Subcutaneous adipose tissue (tissue), 4 donors: ENCODE results near the gene ZNF48. TPM values are rescaled to one million over a fixed set of nuclear protein-coding genes. Genes with fewer than 3 reads are reported as not detected.

Source experiments
- total RNA-seq, 4 donors: library from RNA; depleted of rRNA; stranded (reverse); fragments of >200 nt; gene quantifications; one replicate each; pipeline ENCODE4 v1.1.0, GENCODE V29; 2016
- TF ChIP-seq, protein P1 (sequence below): fragments of 450-650 bp; IDR thresholded peaks from one replicate; pipeline ENCODE4 v1.5.1; 2016; ENCODE audit warnings: low read depth, mild to moderate bottlenecking, control low read depth, antibody characterized with exemption, moderate library complexity

ZNF48 gene
- total RNA-seq, 4 donors from 2014 or later, result 2.1 to 5.7 (median 2.7) TPM

DNA sequence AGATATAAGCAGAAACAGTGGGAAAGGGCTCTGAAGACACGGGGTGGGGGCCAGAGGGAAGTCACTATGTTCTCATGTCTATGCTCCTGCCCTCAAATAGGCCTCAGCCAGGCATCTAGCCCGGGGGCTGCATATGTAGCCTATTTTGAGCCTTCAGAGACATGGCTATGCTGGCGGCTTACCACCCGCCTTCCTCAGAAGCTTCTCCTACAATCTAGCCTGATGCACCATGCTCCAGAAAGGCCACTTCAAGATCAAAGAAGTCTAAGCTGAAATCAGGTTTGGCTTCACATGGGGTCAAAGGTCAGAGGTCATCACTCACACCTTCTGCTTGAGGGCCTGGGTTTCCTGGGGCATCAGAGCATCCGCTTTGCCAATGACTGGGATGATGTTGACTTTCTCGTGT, 14.4 kb upstream of the ZNF48 start:
- TF ChIP-seq, protein P1, sequence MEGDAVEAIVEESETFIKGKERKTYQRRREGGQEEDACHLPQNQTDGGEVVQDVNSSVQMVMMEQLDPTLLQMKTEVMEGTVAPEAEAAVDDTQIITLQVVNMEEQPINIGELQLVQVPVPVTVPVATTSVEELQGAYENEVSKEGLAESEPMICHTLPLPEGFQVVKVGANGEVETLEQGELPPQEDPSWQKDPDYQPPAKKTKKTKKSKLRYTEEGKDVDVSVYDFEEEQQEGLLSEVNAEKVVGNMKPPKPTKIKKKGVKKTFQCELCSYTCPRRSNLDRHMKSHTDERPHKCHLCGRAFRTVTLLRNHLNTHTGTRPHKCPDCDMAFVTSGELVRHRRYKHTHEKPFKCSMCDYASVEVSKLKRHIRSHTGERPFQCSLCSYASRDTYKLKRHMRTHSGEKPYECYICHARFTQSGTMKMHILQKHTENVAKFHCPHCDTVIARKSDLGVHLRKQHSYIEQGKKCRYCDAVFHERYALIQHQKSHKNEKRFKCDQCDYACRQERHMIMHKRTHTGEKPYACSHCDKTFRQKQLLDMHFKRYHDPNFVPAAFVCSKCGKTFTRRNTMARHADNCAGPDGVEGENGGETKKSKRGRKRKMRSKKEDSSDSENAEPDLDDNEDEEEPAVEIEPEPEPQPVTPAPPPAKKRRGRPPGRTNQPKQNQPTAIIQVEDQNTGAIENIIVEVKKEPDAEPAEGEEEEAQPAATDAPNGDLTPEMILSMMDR, result no peak

DNA sequence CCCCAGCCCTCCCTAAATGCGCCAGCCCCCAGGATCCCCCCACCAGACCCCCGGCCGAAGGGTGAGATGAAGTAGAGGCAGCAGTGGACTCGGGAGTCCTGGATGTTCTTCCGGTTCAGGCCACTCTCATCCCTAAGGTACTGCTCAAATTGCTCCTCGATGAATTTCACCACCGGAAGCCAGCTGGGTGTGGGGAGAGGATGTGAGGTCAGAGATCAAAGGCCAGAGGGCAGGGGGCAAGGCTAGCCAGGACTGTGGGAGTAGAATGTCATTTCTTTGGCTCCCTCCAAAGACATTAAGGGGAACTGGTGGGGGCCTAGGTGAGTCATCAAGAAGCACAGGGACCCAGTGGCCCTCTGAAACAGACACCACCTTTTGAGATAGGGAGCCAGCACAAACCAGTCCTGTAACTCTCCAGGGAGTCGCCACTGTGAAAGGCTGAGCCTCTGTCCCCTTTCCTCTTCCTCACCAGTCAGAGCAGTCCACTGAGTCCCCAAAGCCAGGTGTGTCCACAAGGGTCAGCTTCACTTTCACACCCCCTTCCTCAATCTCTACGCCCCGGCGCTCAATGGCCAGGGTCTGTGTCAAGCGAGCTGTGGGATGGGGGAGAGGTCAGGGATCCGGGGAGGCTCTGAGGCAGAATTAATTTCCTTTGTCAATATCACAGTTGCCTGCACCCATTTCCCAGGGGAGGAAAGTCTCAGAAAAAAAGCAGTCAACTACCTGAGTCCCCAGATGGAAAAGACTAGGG, 13.8 kb upstream of the ZNF48 start:
- TF ChIP-seq, protein P1, result no peak

- TF ChIP-seq, protein P1, result no peak
Observed at GRCh38 chr16:30382111-30382881, 12.9 kb upstream of the ZNF48 start, which contains the start of gene SEPTIN1. TSS of gene SEPTIN1 (minus strand) at chr16:30382561. CDS start at chr16:30382542, 19 bp downstream.

GRCh38 chr16:30383521-30383920, 11.7 kb upstream of the ZNF48 start:
- TF ChIP-seq, protein P1, result no peak

GRCh38 chr16:30394592-30395154, 547 bp upstream of the ZNF48 start:
- TF ChIP-seq, protein P1, result no peak

DNA sequence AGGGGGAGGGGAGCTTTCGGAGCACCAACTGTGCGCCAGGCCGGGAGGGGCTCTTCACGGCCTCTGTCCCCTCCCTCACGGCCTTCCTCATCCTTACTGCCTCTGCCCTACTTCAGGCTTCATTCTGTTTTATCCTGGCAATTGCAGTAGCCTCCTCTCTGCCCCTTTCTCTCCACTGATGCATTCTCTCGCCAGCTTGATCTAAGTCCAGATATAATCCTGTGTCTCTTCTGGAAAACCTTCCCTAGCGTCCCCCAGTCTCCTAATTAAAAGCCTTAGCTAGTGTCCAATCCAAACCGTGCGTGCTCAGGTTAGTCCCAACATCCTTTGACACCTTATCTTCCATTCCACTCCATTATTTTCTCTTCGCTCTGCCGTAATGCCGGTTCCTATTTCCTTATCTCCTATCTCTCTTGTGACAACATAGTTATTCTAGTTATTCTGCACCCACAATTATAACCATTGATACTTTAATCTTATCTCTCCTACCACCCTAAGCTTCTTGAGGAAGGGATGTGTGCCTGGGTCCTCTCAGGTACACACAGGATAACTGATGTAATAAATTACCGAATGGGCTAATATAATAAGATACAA, 869 bp downstream of the ZNF48 start:
- TF ChIP-seq, protein P1, result no peak
